COR-L47 (cell line): ENCODE measurements around the gene CEP85L.
A peak's percentile ranks its signal among the peaks of the same experiment; 100 is the strongest.

Experiments
- DNase-seq: peaks from one replicate; lab custom pipeline; 2025; lab: John Stamatoyannopoulos, UW

Gene CEP85L

GRCh38 chr6:118579786-118580185, 71.6 kb downstream of the CEP85L start:
- no peak for DNase-seq

GRCh38 chr6:118578617-118579016, 72.8 kb downstream of the CEP85L start:
- DNase-seq: no peak

GRCh38 chr6:118577972-118578371, 73.4 kb downstream of the CEP85L start:
- DNase-seq: no peak

- DNase-seq: no peak
These were observed 77.1 kb downstream of the CEP85L start for GRCh38 chr6:118574051-118574865.

GRCh38 chr6:118571121-118571520, 80.3 kb downstream of the CEP85L start:
- DNase-seq: no peak

GRCh38 chr6:118569498-118569897, 81.9 kb downstream of the CEP85L start:
- DNase-seq: no peak

- DNase-seq: no peak
These were observed 83.4 kb downstream of the CEP85L start for GRCh38 chr6:118567974-118568373.

DNA sequence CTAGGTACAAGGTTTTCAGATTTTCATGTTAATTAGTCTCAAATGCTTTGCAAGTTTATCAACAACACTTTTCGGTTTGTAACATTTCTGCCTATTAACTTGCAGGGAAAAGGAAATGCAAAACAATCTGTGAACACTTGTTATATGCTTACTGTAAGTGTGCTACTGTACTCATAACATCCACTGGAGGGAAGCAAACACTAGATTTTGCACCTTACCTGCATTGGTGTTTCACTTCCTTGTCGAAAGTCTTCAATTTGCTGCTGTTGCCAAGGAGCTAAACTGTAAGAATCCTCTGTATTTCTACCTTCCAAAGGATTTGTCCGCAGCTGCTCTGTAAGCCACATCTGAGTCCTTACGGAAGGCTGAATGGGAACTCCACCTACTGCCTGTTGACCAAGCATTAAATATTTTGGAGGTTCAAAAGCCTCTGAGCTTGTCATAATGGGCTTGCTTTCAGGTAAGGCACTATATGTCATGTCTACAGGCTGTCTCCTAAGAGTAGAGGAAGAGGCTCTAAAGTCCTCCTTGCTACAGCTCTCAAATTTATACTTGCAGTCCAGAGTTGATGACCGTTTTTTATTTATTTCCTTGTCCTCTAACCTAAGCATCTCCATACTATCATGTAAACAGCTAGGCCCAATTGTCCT, 86.0 kb downstream of the CEP85L start:
- no peak for DNase-seq

- DNase-seq: no peak
These were observed 88.4 kb downstream of the CEP85L start for GRCh38 chr6:118562959-118563358.

DNA sequence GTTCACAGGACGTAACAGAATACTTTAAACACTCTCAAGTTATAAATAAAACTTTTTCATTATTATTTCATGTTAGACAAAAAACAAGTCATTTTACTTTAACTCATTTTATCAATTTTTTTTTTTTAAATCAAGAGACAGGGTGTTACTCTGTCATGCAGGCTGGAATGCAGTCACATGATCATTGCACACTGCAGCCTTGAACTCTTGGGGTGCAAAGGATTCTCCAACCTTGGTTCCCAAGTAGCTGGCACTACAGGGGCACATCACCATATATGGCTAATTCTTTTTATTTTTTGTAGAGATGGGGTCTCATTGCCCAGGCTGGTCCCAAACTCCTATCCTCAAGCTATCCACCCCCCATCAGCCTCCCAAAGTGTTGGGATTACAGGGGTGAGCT, 89.1 kb downstream of the CEP85L start:
- DNase-seq: no peak

- no peak for DNase-seq
These were observed 91.7 kb downstream of the CEP85L start for GRCh38 chr6:118559659-118560058.

GRCh38 chr6:118558464-118559217, 92.8 kb downstream of the CEP85L start:
- DNase-seq: no peak

DNA sequence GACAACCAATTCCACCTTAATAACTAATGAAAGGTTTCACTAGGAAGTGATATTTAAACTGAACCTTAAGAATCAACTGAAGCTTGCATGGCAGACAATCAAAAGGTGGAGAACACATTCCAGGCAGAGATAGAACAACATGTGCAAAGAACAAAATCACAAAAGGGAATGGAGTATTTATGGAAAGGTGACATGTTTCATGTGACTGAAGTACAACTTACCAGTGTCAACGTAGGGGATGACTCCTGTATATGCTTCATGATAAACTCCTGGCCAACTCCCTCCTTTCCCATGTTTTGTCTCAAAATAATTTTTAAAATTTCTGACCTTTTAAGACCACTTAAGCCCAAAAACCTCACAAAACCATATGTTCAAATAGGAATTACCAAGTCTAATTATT, 96.7 kb downstream of the CEP85L start:
- DNase-seq: no peak

GRCh38 chr6:118553132-118553531, 98.3 kb downstream of the CEP85L start:
- DNase-seq: no peak

GRCh38 chr6:118551063-118552053, 100.0 kb downstream of the CEP85L start:
- DNase-seq: peak; percentile 41

- DNase-seq: no peak
These were observed 102.8 kb downstream of the CEP85L start for GRCh38 chr6:118548613-118549012.

DNA sequence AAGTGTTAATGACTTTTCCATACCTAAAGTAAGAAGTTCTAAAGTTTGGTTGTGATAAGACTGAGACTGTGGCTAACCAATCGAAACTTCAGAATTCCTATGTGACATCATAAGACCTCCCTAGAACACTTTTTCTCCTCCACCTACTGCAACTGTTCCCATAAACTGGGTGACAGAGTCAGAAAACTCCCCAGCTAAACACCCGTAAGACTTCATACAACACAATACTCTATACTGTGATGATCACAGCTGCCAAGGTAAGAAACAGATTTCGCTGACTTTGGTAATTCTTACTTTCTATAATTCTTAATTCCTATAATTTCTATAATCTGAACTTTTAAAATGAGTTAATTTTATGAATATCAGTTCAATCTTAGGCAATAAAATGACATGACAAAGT, 103.3 kb downstream of the CEP85L start, which contains the start of gene PLN:
Gene PLN, plus strand, starts transcription at position 161 of the 400 bp plus-strand sequence. CDS start 10,626 bp downstream, outside the sequence.
- DNase-seq: no peak

- no peak for DNase-seq
These were observed 104.5 kb downstream of the CEP85L start for GRCh38 chr6:118546880-118547218.

- no peak for DNase-seq
These were observed 105.1 kb downstream of the CEP85L start for GRCh38 chr6:118546164-118546879.

DNA sequence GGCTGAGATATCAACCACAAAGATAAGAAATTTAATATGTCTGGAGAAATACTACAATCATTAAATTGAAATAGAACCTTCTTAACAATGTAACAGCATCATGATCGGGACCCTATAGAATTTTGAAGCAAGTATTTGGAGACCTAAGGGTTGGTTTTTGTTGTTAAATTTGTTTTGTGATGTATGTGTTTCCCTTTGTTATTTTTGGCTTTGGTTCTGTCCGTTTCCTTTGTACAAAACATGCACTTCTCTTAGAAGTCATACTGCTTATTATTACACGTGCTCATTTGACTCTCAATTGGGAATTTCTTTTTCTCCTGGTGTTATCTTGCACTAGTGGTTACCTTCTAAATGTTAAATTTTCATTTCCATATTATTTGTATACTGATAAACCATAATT, 107.3 kb downstream of the CEP85L start:
- DNase-seq: no peak
